ENCODE measurements around the gene IMMP2L. TPM values are rescaled to one million over a fixed set of nuclear protein-coding genes. Genes with fewer than 3 reads are reported as not detected.
"Not testable (repeated sequence)": the region's sequence is repeated elsewhere in the genome, so short reads cannot be mapped to it uniquely, and the experiment has no call there.

IMMP2L gene
- 29.7 and 32.3 TPM in 2 replicates for total RNA-seq
- long read RNA-seq, partial matches to known transcripts = 0 of 10 reads
- long read RNA-seq, other reads (novel, unspliced or antisense) = 10 of 10 reads

DNA sequence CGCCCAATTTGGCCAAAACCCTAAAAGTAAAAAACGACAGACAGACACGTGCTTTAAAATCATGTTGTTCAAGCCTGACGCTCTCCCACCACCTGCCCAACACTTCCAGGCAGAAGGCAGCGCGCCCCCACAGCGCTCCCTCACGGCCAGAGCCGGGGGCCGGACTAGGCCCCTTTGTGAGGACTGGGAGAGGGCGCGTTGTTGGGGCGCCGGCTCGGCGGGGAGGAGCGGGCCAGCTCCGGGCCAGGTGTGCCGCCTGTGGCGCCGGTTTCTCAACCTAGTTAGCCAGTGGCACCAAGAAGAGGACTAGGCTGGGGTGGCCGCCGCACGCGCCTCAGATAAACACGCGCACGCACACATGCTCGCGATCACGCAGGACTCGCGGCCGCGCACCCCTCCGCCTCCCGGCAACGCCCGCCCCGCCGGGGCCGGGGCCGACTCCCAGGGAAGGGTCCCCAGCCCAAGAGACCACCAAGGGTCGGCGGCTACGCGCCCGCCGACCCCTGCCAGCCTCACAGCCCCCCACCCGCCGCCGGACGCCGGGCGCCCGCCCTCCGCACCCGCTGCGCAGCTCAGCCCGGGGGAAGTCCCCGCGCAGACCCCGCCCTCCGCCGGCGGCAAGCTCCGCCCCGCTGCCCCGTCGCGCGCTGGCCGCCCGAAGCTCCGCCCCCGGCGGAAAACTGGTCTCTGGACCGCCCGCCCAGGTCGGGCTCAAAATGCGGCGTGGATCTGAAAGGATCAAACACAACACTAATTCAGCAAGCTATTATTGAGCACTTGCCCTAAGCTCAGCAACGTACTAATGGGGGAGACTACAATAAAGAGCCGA is at the start of gene IMMP2L:
IMMP2L (minus strand) TSS at position 589 of the 829 bp plus-strand sequence.
- peaks cover 3% of the 10 kb centered on the region for H3K9me3 Mint-ChIP-seq (ENCODE audit: low read depth)
- peak; percentile 82 for DNase-seq (ENCODE audit: low spot score, unreplicated experiment)
- TF ChIP-seq CTCF (IDR thresholded peaks at IDR 0.05; ENCODE audit: unreplicated experiment) = peak; percentile 58
- peak within 1 kb of the TSS; percentile 96 for H3K27ac Mint-ChIP-seq
- peaks cover 27% of the 10 kb centered on the region for H3K4me1 Mint-ChIP-seq (ENCODE audit: low read depth)
- peak within 1 kb of the TSS; percentile 89 for H3K4me3 Mint-ChIP-seq (ENCODE audit: low read depth)
- H3K36me3 Mint-ChIP-seq (ENCODE audit: insufficient read depth) = peaks cover 6% of the 10 kb centered on the region
- no peaks in the 10 kb centered on the region for H3K27me3 Mint-ChIP-seq

DNA sequence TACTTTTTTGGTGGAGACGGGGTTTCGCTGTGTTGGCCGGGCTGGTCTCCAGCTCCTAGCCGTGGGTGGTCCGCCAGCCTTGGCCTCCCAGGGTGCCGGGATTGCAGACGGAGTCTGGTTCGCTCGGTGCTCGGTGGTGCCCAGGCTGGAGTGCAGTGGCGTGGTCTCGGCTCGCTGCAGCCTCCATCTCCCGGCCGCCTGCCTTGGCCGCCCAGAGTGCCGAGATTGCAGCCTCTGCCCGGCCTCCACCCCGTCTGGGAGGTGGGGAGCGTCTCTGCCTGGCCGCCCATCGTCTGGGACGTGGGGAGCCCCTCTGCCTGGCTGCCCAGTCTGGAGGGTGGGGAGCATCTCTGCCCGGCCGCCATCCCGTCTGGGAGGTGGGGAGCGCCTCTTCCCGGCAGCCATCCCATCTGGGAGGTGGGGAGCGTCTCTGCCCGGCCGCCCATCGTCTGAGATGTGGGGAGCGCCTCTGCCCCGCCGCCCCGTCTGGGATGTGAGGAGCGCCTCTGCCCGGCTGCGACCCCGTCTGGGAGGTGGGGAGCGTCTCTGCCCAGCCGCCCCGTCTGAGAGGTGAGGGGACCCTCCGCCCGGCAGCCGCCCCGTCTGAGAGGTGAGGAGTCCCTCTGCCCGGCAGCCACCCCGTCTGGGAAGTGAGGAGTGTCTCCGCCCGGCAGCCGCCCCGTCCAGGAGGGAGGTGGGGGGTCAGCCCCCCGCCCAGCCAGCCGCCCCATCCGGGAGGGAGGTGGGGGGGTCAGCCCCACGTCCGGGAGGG is 47.4 kb upstream of the IMMP2L start:
- not testable (repeated sequence) for H3K36me3 Mint-ChIP-seq (ENCODE audit: insufficient read depth); H3K27me3 Mint-ChIP-seq; H3K27ac Mint-ChIP-seq; H3K4me3 Mint-ChIP-seq (ENCODE audit: low read depth); H3K9me3 Mint-ChIP-seq (ENCODE audit: low read depth); DNase-seq (ENCODE audit: low spot score, unreplicated experiment); H3K4me1 Mint-ChIP-seq (ENCODE audit: low read depth)

GRCh38 chr7:111607621-111608020 is 45.3 kb upstream of the IMMP2L start:
- Mint-ChIP-seq H3K4me1 (ENCODE audit: low read depth) (no peaks in the 10 kb centered on the region), H3K4me3 (ENCODE audit: low read depth) (no peak overlapping the region), H3K36me3 (ENCODE audit: insufficient read depth) (no peaks in the 10 kb centered on the region), H3K9me3 (ENCODE audit: low read depth) (peaks cover 3% of the 10 kb centered on the region), H3K27ac (no peak overlapping the region), H3K27me3 (no peaks in the 10 kb centered on the region)
- no peak for TF ChIP-seq CTCF (IDR thresholded peaks at IDR 0.05; ENCODE audit: unreplicated experiment)
- DNase-seq (ENCODE audit: low spot score, unreplicated experiment) = no peak

DNA sequence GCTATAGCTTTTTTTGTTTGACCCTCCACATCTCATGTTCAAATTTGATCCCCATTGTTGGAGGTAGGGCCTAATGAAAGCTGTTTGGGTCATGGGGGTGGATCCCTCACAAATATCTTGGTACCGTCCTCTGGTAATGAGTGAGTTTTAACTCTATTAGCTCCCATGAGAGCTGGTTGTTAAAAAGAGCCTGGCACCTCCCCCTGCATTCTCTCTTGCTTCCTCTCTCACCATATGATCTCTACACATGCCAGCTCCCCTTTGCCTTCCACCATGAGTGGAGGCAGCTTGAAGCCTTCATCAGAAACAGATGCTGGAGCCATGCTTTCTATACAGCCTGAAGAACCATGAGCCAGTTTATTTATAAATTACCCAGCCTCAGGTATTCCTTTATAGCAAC is 43.0 kb upstream of the IMMP2L start:
- Mint-ChIP-seq H3K36me3 (ENCODE audit: insufficient read depth) (no peaks in the 10 kb centered on the region), H3K27ac (no peak overlapping the region), H3K4me3 (ENCODE audit: low read depth) (no peak overlapping the region), H3K27me3 (no peaks in the 10 kb centered on the region), H3K4me1 (ENCODE audit: low read depth) (no peaks in the 10 kb centered on the region), H3K9me3 (ENCODE audit: low read depth) (no peaks in the 10 kb centered on the region)
- DNase-seq (ENCODE audit: low spot score, unreplicated experiment) = no peak
- TF ChIP-seq CTCF (IDR thresholded peaks at IDR 0.05; ENCODE audit: unreplicated experiment) = no peak

GRCh38 chr7:111600091-111600490 is 37.8 kb upstream of the IMMP2L start:
- no peak for TF ChIP-seq CTCF (IDR thresholded peaks at IDR 0.05; ENCODE audit: unreplicated experiment)
- H3K36me3 Mint-ChIP-seq (ENCODE audit: insufficient read depth) = no peaks in the 10 kb centered on the region
- no peaks in the 10 kb centered on the region for H3K27me3 Mint-ChIP-seq

More at GRCh38 chr7:111600091-111600490, 37.8 kb upstream of the IMMP2L start:
- peaks cover 7% of the 10 kb centered on the region for H3K9me3 Mint-ChIP-seq (ENCODE audit: low read depth)
- H3K4me3 Mint-ChIP-seq (ENCODE audit: low read depth) = no peak overlapping the region
- no peak for DNase-seq (ENCODE audit: low spot score, unreplicated experiment)
- H3K27ac Mint-ChIP-seq = no peak overlapping the region
- no peaks in the 10 kb centered on the region for H3K4me1 Mint-ChIP-seq (ENCODE audit: low read depth)

All from progenitor cell of endocrine pancreas (in vitro differentiated cells).